Measurements from ENCODE around the gene CLCN2. TPM values are rescaled to one million over a fixed set of nuclear protein-coding genes. Genes with fewer than 3 reads are reported as not detected.

CLCN2 gene
- total and polyA plus RNA-seq, 2 of the 8 experiments (the other 6 are each of a cell fraction or from before 2014, with no cell fraction given): 13.7 to 16.1 TPM

DNA sequence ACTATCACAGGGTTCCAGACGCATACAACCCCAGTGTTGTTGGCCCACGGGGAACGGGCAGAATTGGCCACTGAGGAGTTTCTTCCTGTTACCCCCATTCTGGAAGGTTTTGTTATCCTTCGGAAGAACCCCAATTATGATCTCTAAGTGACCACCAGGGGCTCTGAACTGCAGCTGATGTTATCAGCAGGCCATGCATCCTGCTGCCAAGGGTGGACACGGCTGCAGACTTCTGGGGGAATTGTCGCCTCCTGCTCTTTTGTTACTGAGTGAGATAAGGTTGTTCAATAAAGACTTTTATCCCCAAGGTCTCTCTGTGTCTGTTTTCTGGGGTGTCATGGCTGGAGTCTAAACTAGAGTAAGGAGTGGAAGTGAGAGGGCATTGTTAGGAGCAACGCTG is 52.7 kb downstream of the CLCN2 start (continued):
- no peak for TF ChIP-seq EZH2 (IDR thresholded peaks at IDR 0.05; ENCODE audit: low read depth, low read length, severe bottlenecking)
- TF ChIP-seq YY1 (IDR thresholded peaks at IDR 0.05; ENCODE audit: low read depth, low read length): no peak
- no peak for TF ChIP-seq ASH2L (IDR thresholded peaks at IDR 0.05; ENCODE audit: low read length)
- TF ChIP-seq RAD21 (IDR thresholded peaks at IDR 0.05 in 1 of 2, conservative IDR thresholded peaks at IDR 0.05 in 1 of 2; ENCODE audit: low read depth in 2 of 2, low read length in 2 of 2): no peak
- no peak for TF ChIP-seq TEAD4 (IDR thresholded peaks at IDR 0.05; ENCODE audit: low read depth, low read length)
